ENCODE results near the gene SOD1.

GRCh38 chr21:31716106-31716505 is 56.6 kb downstream of the SOD1 start:
- TF ChIP-seq CTCF (IDR thresholded peaks at IDR 0.05) (no peak), POLR2AphosphoS5 (IDR thresholded peaks at IDR 0.05; ENCODE audit: insufficient read depth in 1 of 2, low read depth in 1 of 2) (no peak), POLR2A (IDR thresholded peaks at IDR 0.05) (no peak)

Data from vagina (tissue), 2 donors.